ENCODE results near the gene ZNF30.
"Not testable (repeated sequence)": the region's sequence is repeated elsewhere in the genome, so short reads cannot be mapped to it uniquely, and the experiment has no call there.

Gene ZNF30

GRCh38 chr19:34960103-34960805 is 33.6 kb downstream of the ZNF30 start:
- no peak for DNase-seq (ENCODE audit: low spot score)

DNA sequence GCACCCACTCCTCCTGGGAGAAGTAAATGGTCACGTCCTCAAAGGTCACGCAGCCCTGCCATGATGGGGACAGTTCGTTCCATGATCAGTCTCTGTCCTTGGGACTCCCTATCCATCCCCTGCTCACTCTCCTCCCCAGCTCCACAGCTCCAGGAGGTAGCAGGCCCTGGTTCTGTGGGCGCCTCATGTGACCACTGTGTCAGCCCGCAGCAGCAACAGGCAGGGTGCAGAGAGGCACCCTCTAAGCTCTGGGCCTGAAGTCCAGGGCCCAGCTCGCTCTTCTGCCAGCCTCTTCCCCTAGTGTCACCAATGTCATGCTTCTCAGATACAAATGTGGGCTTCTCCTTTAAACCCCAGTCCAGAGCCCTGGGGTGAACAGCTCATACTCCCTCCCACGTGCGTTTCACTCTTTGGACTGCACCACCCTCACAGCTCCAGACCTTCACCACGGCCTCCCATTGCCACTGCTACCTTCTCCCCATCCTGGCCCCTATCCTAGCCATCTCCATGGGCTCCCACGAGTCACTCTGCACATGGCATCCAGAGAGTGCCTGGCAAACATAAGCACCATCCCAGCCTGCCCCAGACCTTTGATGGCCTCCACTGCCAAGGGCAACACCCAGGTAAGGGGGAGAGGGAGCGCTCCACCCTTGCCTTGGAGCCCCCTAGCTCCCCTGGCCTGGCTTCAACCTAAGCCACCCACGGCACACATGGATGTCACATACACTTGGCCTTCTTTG is 34.4 kb downstream of the ZNF30 start:
- no peak for DNase-seq (ENCODE audit: low spot score)

GRCh38 chr19:34961775-34962686 is 35.3 kb downstream of the ZNF30 start:
- no peak for DNase-seq (ENCODE audit: low spot score)

GRCh38 chr19:34962687-34963572 is 36.2 kb downstream of the ZNF30 start:
- DNase-seq (ENCODE audit: low spot score): no peak

DNA sequence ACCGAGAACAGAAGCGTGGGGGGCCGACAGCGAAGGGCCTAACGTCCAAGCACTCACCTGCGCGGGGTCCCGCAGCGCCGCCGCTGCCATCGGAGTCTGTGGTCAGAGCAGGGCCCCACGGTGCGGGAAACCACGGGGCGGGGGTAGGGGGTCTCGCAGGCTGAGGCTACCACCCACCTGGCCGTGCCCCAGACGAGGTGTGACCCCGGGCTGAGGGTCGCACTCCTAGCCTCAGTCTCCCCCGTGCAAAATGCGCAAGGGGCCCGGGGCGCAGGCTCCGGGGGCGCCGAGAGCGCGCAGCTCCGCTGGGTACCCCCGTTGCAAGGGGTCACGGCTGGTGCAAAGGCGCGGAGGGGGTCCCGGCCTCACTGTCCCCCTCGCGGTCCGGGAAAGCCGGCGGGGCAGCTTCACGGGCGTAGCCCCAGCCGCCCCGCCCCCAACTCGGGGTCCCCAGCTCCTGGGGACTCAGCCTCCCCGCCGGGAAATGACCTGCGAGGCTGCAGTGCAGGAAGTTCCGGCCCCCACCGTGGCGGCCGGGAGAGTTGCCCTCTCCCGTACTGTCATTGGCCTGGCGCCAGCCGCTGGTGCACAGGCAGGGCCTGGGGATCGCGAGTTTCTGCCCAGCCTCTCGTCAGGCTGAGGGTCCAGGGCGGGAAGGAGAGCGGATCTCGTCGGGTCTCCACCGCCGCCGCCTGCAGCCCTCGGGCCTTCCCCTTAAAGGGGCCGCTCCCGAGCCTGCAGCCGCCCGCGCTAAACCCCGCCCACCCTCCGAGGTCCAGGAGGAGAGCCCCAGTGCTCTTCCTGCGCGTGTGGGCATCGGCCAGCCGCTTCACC is 37.1 kb downstream of the ZNF30 start, which contains the start of gene ZNF792:
ZNF792 (minus strand) TSS at position 657 of the 834 bp plus-strand sequence; CDS start at position 90, 567 bp downstream.
- peak; percentile 54 for DNase-seq (ENCODE audit: low spot score)

GRCh38 chr19:34964598-34964997 is 37.9 kb downstream of the ZNF30 start:
- no peak for DNase-seq (ENCODE audit: low spot score)

DNA sequence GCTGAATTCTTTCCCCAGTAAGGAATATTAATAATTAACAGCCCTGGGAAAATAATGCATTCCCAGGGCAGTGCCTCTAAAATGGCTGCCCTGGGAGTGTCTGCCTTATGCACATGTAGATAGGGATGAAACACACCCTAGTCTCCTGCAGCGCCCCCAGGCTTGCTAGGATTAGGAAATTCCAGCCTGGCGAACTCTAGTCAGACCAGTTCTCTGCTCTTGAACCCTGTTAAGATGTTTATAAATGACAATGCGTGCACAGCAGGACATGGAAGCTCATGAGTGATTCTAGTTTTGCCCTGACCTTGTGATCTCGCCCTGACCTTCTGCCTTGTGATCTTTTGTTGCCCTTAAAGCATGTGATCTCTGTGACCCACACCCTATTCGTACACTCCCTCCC is 38.8 kb downstream of the ZNF30 start:
- not testable (repeated sequence) for DNase-seq (ENCODE audit: low spot score)

GRCh38 chr19:34967551-34967950 is 40.8 kb downstream of the ZNF30 start:
- no peak for DNase-seq (ENCODE audit: low spot score)

GRCh38 chr19:34969721-34970120 is 43.0 kb downstream of the ZNF30 start:
- DNase-seq (ENCODE audit: low spot score): no peak

DNA sequence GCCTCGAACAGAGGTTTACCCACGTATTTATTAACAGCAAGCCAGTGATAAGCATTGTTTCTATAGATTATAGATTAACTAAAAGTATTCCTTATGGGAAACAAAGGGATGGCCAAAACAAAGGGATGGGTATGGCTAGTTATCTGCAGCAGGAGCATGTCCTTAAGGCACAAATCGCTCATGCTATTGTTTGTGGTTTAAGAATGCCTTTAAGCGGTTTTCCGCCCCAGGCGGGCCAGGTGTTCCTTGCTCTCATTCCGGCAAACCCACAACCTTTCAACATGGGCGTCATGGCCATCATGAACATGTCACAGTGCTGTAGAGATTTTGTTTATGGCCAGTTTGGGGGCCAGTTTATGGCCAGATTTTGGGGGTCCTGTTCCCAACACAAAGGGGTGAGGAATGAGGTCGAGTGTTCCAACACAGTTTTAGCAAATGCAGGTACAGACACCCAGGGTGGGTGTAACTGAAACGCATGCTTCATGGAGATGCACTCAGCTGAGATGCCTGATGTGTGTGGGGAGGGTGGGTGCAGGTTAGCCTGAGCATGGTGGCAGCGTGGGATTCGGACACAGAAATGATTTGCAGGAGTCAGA is 43.6 kb downstream of the ZNF30 start:
- not testable (repeated sequence) for DNase-seq (ENCODE audit: low spot score)

GRCh38 chr19:34972163-34972705 is 45.5 kb downstream of the ZNF30 start:
- DNase-seq (ENCODE audit: low spot score): no peak

- DNase-seq (ENCODE audit: low spot score): no peak
Measured at GRCh38 chr19:34974646-34975045, 47.9 kb downstream of the ZNF30 start.

DNA sequence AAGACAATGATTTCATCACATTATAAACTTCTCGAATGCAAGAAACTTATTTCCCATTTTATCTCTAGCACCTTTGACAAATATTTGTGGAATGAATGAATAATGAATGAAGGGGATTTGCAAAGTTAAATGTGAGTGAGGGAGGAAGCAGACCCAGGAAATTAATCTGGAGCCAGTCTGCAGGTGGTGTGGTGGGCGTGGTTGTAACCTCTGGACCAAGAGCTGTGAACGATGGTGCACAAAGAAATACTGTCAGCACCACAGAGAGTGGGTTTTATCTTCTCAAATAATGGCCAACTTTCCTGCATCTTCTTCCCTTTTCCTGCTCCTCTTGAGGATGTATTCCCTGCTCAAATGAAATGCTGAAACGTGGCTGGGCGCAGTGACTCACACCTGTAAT is 48.4 kb downstream of the ZNF30 start:
- DNase-seq (ENCODE audit: low spot score): no peak

- no peak for DNase-seq (ENCODE audit: low spot score)
Measured at GRCh38 chr19:34976611-34977010, 49.9 kb downstream of the ZNF30 start.

DNA sequence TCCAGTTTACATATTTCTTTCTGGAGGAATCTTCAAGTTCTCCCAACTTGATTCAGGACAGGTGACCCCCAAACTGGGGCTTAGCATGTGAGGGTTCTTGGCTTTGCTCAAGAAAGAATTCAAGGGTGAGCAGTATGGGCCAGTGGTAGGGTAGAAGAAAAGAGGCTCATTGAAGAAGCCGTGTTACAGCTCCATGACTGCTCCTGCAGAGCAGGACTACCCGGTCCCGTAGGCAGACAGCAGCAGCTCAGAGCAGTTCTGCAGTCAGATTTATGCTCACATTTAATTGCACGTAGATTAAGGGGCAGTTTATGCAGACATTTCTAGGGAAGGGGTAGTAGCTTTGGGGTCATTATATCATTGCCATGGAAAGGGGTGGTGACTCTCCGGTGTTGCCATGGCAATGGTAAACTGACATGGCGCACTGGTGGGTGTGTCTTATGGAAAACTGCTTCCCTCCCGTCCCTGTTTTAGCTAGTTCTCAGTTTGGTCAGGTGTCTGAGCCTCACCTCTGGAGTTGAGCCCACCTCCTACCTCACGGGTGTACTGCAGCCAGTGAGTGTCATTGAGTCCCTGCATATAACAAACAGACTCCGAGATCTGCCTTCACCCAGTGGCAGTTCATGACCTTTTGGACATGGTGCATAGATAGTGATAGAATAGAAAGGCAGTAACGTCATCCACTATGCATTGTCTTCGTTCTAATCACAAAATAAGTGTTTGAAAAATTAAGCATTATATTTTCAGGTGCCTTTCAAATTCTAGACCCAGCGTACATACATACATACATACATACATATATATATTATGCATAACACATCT is 53.3 kb downstream of the ZNF30 start:
- DNase-seq (ENCODE audit: low spot score): no peak

GRCh38 chr19:34982275-34982674 is 55.6 kb downstream of the ZNF30 start:
- DNase-seq (ENCODE audit: low spot score): no peak

DNA sequence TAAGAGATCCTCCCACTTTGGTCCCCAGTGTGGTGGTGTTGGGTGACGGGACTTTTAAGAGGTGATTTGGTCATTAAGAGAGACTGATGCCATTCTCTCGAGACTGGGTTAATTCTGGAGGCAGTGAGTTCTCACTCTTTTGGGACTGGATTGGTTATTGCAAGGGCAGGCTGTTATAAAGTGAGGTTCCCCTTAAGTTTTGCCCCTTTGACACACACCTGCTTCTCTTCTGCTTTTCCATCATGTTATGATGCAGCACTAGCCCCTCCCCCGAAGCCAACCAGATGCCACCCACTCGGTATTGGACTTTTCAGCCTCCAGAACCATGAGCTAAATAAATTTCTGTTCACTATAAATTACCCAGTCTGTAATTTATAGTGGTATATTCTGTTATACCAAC is 57.1 kb downstream of the ZNF30 start:
- no peak for DNase-seq (ENCODE audit: low spot score)

DNA sequence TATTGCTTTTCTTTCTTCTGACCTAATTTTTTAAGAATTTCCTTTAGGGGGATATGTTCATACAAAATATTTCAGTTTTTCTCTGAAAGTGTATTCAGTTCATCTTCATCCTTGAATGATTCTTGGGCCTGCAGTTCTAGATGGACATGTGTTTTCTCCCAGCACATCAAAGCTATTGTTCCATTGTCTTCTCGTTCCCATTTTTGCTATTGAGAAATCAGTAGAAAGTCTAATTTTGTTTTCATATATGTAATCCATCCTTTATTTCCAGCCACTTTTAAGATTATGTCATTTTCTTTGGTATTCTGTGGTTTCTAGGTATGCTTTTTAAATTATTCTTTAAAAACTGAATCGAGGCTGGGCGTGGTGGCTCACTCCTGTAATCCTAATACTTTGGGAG is 57.6 kb downstream of the ZNF30 start:
- DNase-seq (ENCODE audit: low spot score): no peak

Data from COLO829 (cell line).